Frontal cortex (tissue), 4 donors: ENCODE results near the gene TLCD5. TPM values are rescaled to one million over a fixed set of nuclear protein-coding genes. Genes with fewer than 3 reads are reported as not detected.

Experiments used
- DNase-seq, 2 donors: peaks; one replicate each; pipeline ENCODE4 v3.0.0; 2012; ENCODE audit warnings: low spot score in 2 of 2
- FAIRE-seq: peaks from 2 replicates; lab custom pipeline; 2012; peaks lifted over from hg19 to GRCh38; lab: Jason Lieb, UNC
- total RNA-seq: library from RNA; depleted of rRNA; stranded (reverse); fragments of >200 nt; gene quantifications from one replicate; pipeline ENCODE4 v1.2.3, GENCODE V29; 2014
- donor health status: control.
- donor health status: control.
- donor health status: control.

Gene TLCD5
- total RNA-seq, 1 donor from 2014 or later, result 16.3 TPM

DNA sequence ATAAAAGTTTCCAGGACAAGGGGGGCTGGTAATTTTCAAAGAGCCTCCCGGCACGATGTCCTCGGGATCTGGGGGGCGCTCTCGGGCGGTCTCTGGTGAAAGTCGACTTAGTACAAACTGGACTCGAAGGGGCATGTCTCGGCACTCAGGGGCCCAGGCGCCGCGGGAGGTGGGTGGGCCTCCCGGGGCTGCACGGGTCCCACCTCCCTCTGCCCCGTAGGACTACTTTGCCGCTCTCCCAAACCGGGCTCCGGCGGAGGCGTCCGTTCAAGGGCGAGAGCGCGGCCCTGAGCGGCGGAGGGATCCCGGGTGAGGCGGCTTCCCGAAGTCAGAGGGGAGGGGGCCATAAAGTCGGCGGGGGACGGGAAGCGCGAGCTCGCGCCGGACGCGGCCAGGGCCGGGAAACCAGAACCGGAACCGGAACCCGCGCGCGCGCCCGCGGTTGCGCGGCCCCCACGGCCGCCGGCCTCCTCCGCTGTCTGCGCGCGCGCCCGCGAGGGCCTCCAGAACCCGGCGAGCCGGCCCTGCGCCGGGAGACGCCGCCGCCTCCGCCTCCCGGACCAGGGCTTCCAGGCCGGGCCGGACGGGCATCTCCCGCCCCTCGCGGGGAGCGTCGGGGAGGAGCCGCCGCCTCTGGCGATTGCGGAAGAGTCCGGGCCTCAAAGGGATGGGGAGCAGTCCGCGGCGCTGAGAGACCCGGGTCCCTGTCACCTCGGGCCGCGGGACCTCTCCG lies 11.0 kb downstream of the TLCD5 start, which contains the start of gene ARHGEF12:
ARHGEF12 (plus strand) TSS at position 506 of the 733 bp plus-strand sequence. CDS start 831 bp downstream, outside the sequence.
- DNase-seq (peak; percentile 89 to 96), FAIRE-seq (no peak)

DNA sequence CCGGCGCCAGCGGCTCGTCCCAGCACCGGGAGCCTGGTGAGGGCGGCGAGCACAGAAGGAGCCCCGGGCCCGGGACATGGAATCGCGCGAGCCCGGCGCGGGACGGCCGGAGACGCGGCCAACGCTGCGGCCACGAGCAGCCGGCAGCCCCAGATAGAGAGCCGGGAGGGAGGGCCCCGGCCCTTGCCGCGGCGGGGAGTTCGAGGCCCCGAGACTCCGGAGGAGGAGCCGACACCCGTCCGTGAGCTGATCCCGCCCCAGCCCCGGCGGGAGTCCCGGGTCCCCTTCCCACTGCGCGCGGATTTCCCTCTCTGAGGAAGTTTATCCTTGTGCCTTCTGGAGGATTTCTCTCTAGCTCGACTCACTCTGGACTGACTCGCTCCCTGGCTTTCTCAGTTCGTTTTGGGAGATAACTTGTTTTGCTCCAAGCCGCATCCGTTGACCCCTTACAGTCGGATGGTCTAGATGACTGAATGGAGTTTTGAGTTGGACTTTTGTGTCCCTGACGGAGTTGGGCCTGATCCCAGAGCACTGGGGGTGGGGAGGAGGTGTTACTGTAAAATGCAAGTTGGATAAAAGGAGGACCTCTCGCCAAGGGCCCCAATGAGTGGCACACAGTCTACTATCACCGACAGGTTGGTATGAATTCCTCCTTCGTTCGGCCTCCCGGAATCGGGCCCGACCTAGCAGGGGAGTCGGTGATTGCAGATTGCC lies 11.7 kb downstream of the TLCD5 start:
- FAIRE-seq (no peak), DNase-seq (no peak)

DNA sequence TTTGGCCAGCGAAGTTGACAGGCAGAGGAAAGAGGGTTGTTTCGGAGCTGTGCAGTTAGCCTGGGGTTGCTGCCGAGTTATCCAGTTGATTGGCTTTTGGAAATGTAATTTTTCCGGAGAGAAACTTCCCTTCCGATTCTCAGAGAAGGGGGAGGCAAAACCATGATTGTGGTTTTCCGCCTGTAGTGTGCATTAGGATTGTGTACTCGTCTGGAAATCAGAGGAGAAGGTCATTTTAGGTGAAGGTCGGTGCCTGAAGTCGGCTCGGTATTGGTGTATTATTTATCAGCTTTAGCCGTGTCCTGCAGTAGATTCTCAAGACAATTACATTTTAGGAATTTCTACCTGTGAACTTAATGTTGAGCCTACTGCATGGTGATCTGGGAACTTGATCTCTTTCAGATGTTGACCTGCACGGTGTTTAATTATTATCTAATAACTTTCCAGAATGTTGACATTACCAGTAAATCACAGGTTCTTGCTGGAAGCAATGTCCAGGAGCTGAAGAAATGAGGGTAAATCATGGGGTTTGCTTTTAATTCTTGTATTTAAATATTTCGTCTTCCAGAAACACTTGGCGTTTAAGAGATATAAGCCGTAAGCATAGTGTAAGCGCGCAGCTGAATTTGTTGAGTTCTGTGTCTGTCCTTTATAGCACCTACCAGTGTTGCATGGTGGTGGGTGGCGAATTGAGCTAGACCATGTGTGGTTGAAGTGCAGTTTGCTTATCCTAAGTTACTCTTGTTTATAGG lies 12.4 kb downstream of the TLCD5 start:
- no peak for FAIRE-seq
- no peak for DNase-seq

DNA sequence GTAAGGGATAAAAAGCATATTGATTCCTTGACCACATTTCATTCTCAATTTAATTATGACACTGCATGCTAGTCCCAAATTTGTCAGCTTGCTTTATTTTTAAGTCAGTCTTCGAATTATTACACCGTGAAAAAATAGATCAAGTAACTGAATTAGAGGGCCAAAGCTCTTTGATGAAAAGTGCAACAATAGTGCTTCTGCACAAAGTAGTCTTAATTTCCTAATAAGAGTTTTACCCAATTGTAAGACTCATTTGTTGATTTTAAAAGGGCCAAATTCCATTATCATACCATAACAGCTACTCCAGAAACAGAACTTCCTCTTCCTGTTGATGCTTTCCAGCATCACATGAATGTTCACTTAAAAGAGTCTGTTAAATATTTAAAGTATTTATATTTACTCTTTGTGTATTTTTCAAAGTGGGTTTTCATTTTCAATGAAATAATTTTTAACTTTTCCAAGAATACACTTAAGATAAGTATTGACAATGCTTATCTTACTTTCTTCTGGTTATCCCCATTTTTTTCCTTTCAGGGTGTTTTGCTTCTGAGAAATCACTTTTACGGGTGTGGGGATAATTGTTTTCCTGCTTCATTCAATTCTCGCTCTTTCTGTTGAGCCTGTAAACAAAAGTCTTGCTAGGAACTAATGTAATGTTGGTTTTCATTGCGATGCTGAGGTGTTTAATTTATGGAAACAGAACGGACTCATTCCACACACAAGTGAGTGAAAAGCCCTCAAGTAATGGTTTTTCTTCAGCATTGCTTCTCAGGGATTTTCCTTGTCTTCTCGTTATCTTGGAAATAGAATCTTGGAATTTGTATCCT lies 13.2 kb downstream of the TLCD5 start:
- DNase-seq (no peak), FAIRE-seq (no peak)

DNA sequence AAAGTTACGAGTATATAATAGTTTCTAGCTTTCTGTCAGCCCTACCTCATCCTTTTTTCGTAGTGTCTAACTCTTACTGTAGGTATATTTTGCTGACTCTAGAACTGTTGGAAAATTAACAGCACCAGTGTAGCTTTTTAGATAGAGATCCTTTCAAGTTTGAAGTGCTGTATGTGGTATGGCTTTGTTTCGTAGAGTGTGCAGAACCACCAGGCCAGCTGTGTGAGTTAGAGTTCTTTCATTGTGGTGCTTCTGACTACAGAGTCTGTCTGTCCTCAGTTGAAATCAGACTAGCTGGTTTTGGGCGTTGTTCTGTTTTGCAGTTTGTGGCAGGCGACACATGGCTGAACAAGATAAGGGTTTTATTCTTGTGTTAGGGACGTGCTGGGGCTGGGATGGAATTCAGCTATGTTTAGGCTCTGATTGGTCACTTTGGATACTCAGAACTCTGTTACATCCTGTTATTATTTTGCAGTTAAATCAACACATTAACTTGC lies 14.3 kb downstream of the TLCD5 start:
- FAIRE-seq (no peak), DNase-seq (no peak)

DNA sequence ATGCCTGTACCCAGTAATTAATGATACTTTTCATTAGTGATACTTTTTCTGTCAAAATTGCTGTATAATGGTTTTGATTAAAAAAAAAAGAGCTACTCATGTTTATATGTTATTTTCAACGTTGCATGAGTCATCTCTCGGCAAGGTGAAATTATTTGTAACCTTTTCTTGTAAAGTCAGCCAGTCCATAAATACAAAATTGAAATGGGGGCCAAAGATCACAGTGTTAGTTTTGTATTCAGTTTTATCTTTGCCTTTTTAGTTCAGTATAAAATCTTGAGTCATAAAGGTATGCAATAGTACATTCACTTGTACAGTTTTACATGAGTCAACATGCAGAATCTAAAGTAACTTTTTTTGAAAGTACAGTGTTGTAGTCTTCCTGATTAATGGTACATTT lies 15.4 kb downstream of the TLCD5 start:
- FAIRE-seq, result no peak
- no peak for DNase-seq

DNA sequence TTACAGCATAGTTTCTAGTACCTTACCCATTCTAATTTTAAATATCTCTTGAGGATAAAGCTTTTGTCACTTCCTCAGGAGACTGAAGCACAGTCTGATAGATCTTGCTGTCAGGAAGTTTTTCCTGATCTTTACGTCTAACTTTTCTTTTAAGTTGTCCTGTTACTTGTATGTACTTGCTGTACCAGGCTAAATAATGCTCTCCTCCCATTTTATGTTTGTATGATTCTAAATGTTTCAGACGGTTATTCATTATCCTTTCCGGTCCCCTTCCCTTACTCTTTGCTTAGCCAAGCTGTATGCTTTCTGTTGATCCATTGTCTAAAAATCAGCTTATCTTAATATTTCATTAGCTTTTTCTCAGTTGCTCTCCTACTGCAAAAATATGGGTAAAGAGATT lies 17.1 kb downstream of the TLCD5 start:
- DNase-seq, result no peak
- no peak for FAIRE-seq

DNA sequence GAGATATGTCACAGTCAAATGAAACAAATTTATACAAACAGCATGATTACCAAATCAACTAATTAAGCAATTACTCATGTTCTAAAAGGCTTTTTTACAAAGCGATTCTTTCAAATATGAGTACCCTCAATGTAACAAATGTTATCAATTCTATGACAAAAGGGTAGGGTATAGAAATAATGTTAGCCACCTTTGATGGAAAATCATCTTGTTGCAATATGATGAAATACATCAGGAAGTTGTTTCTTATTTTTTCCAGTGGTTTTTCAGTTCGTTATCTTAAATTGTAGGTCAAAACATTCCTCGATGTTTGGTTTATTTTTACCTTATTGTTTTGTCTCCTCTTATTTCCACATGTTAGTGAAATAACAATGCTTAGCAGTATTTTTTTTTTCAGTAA lies 17.6 kb downstream of the TLCD5 start:
- FAIRE-seq, result no peak

DNA sequence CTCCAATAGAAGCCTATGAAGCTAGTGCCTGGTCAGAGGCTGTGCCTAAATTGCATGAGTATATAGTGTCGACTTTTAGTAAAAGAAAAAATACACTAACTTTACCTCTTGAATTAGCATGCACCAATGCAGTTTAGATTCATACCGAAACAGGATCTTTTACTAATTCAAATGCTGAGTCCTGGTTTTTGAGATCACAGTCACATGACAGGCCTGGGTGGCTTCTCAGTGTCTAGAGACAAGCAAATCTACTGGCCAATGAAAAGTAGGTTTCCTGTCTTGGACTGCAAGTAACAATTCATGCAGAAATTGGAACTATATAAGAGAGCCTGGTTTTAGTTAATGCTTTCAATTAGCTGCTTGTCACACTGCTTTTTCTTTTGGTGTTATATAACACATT lies 18.3 kb downstream of the TLCD5 start:
- DNase-seq (no peak), FAIRE-seq (no peak)

More for the DNA sequence above, 17.6 kb downstream of the TLCD5 start:
- DNase-seq, result no peak

DNA sequence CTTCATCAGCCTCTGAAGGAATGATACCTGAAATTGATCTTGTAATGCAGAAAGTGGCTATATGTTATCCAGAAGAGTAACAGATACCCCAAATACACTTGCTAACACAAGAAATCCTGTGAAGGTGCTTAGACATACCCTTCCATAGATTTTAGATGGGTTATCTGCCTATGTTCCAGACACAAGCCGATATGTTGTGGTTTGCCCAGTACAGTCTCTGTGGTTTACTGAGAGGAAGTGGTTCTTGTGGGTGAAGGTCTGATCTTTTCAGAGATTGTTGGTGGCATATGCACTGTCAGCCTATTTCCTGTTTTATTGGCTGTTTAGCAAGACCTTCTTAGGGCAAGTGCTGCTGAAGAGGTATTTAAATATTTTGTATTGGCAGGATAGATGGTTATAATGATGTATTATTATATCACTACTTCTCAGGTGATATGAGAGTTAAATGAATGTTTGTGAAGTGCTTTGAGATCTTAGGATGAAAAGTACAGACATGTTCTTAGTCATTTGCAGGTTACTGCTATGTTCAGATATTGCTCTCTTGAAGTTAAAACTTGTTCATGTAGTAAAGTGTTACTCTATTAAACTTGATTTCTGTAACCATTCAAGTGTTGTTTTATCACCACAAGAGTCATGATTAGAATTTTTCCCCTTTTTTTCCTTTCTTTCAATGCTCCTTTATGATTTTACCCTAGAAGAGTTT lies 19.4 kb downstream of the TLCD5 start:
- no peak for DNase-seq
- FAIRE-seq, result no peak

DNA sequence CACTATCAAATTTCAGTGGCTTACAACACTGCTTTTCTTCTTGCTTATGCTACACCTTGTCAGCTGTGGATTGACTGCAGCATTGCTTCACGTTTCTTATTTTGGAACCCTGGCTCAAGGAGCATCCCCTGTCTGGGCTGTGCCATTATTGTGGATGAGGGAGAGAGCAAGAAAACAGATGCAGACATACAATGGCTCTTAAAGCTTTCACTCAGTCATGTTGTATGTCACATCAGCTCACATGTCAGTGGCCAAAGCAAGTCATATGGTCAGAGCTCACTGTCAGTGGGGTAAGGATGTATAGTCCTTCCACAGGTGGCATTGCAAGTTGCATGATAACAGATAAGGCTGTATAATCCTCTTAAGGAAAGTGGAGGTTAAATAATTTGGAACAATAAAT lies 21.1 kb downstream of the TLCD5 start:
- no peak for FAIRE-seq
- DNase-seq, result no peak

DNA sequence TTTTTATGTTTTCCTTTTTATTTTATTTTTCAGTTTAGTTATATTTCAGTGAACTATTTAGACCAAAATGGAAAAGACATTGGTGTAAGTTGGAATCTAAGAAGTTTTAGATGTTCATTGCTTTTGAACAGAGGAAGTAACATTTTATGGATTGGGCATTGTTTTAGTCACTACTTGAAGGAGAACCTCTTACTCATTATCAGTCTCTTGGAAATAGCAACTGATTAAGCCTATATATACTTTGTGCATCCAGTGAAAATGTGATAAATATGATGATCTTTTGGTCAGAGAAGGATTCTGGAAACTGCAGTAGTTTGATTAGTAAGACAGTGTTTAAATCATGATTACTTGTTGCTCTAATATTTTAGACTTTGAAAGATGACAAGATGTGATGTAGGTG lies 25.5 kb downstream of the TLCD5 start:
- DNase-seq (no peak), FAIRE-seq (no peak)

DNA sequence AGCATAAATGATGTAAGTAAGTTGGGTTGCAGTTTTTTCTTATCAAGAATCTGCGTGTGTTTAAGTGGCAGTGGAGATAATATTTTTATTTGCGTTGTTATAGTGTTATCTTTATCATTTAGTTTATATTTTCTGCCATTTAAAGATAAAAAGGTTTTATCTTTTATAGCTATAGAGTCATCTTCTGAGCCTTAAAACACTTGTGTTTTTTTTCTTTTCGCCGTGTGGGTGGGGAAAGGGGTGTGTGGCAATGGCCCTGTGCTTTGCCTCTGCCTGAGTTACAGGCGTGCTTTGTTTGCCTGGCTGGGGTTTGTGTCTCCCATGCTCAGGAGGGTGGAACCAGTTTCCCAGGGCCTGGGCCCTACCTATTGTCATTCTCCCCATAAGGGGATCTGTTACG lies 27.3 kb downstream of the TLCD5 start:
- DNase-seq (no peak), FAIRE-seq (no peak)

DNA sequence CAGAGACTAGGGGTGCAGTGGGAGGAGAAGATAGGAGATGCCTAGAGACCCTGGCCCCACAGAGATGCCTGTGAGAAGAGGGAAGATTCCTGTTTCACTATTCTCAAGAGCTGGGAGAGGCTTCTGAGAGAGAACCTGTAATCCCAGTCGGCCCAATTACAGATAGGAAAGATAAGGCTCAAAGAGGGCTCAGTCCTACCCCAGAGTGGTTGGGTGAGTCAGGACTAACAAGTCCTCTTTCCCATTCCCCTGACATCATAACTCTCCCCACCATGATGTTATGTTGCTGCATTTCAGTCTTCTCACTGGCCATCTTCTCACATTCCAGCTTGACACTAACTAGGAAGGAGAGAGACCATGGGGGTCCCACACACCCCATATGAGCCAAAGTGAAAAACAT lies 29.0 kb downstream of the TLCD5 start:
- DNase-seq (no peak), FAIRE-seq (no peak)

DNA sequence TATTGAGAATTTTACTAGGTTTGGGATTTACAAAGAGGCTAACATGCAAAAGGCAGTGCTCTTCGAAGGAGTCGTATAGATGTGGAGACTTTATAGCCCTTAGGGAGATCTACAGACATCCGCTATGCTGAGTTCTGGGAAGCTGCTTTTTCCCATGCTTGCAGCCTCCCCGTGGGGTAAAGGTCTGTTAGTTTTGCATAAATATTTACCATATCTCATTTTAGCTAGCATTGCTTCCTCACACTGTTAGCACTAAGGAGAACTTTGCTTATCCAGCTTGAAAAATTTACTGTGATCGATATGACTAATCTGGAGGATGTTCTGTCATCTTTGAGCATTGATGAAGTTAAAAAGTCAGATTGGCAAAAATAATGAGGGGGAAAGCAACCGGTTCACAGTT lies 29.7 kb downstream of the TLCD5 start:
- no peak for DNase-seq

DNA sequence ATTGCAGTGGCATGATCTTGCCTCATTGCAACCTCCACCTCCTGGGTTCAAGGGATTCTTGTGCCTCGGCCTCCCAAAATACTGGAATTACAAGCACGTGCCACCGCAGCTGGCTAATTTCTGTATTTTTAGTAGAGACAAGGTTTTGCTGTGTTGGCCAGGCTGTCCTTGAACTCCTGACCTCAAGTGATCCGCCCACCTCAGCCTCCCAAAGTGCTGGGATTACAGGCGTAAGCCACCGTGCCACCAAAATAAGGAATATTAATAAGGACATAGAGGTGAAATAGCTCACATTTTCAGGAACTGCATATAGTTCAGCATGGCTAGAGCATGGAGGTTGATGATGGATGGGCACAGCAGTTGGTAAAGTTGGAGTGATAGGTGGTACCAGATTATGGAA lies 32.5 kb downstream of the TLCD5 start:
- DNase-seq (no peak), FAIRE-seq (no peak)

More for the DNA sequence above, 29.7 kb downstream of the TLCD5 start:
- no peak for FAIRE-seq

DNA sequence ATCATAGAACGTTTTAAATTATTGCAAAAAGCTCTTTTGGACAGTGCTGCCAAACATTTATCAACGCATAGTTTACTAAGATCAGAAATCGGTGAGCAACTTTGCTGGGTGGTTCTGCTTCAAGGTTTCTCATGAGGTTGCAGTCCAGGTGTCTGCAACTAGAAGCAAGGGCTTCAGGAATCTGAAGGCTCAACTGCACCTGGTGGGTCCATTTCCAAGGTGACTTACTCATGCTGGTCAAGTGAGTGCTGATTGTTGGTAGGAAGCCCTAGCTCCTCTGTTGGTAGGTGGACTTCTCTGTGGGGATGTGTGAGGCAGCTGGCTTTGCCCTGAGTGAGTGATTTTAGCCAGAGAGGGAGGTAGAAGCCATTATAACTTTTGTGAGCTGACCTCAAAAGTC lies 33.6 kb downstream of the TLCD5 start:
- FAIRE-seq (no peak), DNase-seq (no peak)

DNA sequence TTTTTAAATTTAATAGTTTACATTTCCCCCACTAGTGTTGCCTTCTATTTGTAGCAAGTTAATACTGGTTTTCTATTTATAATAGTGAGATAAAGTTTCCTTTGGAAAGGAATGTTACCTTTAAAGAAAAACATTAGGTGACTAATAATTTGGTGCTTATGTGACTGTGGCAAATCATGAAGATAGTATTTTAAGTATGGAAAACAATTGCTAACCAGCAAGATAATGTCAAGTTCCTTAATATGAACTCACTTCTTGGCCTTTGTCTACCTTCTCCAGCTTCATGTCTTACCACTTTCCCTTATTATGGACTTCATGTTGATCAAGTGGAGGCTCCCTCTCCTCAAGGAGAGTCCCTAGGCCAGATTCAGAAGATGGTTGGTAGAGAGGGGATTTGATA lies 38.3 kb downstream of the TLCD5 start:
- no peak for FAIRE-seq
- no peak for DNase-seq

DNA sequence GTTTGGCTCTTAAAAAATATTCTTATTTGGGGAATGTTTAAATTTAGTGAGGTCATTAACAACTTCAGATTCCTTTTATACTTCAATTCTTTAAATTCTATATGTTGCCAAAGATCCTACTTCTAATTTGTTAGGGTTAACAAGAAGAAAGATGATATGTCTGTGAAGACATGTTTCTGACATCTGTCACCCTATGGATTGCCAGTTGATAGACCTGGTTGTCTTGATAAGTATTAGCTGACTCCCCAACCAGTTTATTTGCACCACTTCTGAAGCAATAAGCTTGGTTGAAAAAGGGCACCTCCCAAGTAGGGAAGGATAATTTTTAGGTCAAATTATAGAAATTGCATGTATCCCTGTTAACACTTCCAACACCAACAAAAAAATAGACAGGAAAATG lies 40.4 kb downstream of the TLCD5 start:
- DNase-seq, result no peak
- FAIRE-seq, result no peak
